Measurements from ENCODE around the gene NEK7. TPM values are rescaled to one million over a fixed set of nuclear protein-coding genes. Genes with fewer than 3 reads are reported as not detected.
"Not testable (repeated sequence)": the region's sequence is repeated elsewhere in the genome, so short reads cannot be mapped to it uniquely, and the experiment has no call there.

The NEK7 gene
- total RNA-seq, 1 donor from 2014 or later = 40.3 TPM

DNA sequence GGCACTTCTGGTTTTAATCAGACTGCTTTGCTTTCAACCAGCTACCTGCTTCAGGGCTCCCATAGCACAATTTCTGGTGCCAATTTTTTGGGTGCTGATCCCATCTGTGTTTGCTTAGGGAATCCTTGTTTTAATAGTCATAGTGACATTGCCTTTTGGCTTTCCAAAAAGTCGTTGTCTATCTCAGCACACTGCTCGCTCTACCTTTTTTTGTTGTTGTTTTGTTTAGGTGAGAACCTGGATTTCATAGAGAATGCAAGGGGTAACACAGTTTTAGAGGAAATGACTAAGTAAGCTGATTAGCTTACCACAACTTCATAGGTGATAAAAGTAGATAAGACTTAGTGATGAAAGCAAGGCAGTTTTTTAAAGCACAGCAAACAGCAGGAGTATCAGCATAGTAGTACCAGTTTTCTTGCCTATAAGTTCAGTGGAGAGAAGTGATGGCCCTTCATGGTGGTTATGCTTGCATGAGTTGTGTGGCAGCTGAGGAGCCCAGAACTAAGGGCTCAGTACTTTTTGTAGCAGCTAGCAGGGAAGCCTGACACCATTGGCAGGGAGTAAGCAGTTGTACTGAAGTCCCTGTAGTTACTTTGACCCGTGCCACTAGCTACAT is 31.3 kb downstream of the NEK7 start:
- TF ChIP-seq, protein P1, sequence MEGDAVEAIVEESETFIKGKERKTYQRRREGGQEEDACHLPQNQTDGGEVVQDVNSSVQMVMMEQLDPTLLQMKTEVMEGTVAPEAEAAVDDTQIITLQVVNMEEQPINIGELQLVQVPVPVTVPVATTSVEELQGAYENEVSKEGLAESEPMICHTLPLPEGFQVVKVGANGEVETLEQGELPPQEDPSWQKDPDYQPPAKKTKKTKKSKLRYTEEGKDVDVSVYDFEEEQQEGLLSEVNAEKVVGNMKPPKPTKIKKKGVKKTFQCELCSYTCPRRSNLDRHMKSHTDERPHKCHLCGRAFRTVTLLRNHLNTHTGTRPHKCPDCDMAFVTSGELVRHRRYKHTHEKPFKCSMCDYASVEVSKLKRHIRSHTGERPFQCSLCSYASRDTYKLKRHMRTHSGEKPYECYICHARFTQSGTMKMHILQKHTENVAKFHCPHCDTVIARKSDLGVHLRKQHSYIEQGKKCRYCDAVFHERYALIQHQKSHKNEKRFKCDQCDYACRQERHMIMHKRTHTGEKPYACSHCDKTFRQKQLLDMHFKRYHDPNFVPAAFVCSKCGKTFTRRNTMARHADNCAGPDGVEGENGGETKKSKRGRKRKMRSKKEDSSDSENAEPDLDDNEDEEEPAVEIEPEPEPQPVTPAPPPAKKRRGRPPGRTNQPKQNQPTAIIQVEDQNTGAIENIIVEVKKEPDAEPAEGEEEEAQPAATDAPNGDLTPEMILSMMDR (IDR thresholded peaks at IDR 0.05; ENCODE audit: insufficient read depth, low read length, severe bottlenecking) = no peak
- no peak for FAIRE-seq
- peak; percentile 48 for DNase-seq (ENCODE audit: low read depth)
- Histone ChIP-seq H3K27me3 (ENCODE audit: control insufficient read depth, insufficient read depth, low read length) (no peaks in the 10 kb centered on the region), H3K36me3 (ENCODE audit: control insufficient read depth, insufficient read depth, low read length) (no peaks in the 10 kb centered on the region), H3K4me3 (ENCODE audit: low read depth, low read length) (no peak overlapping the region)

DNA sequence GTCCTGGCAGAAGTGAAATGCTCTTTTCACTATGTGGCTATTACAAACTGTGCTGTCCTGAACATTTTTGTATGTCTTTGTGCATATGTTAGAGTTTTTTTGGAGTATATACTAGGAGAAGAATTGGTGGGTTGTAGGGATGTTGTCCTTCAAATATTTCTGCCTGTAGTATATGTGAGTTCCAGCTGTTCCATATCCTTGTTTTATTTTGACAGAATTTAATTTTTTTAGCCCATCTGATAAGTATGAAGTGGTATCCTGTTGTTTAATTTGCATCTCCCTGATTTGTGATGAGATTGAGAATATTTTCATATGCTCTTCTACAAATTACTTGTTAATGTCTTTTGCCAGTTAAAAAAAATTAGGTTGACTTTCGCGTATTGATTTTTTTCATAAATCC is 34.3 kb downstream of the NEK7 start:
- DNase-seq (ENCODE audit: low read depth) = no peak
- Histone ChIP-seq H3K27me3 (ENCODE audit: control insufficient read depth, insufficient read depth, low read length) (no peaks in the 10 kb centered on the region), H3K36me3 (ENCODE audit: control insufficient read depth, insufficient read depth, low read length) (no peaks in the 10 kb centered on the region), H3K4me3 (ENCODE audit: low read depth, low read length) (no peak overlapping the region)
- TF ChIP-seq, protein P1 (IDR thresholded peaks at IDR 0.05; ENCODE audit: insufficient read depth, low read length, severe bottlenecking) = no peak
- no peak for FAIRE-seq

DNA sequence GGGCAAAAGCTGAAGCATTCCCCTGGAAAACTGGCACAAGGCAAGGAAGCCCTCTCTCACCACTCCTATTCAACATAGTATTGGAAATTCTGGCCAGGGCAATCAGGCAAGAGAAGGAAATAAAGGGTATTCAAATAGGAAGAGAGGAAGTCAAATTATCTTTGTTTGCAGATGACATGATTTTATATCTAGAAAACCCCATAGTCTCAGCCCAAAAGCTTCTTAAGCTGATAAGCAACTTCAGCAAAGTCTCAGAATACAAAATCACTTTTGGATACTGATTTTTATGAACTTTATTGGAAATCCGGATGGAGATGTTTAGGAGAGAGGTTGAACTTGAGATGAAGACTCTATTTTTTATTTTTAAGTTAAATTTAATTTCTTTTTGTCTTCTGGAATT is 37.1 kb downstream of the NEK7 start:
- FAIRE-seq; H3K36me3 ChIP-seq (ENCODE audit: control insufficient read depth, insufficient read depth, low read length); DNase-seq (ENCODE audit: low read depth); H3K27me3 ChIP-seq (ENCODE audit: control insufficient read depth, insufficient read depth, low read length); H3K4me3 ChIP-seq (ENCODE audit: low read depth, low read length): not testable (repeated sequence)

DNA sequence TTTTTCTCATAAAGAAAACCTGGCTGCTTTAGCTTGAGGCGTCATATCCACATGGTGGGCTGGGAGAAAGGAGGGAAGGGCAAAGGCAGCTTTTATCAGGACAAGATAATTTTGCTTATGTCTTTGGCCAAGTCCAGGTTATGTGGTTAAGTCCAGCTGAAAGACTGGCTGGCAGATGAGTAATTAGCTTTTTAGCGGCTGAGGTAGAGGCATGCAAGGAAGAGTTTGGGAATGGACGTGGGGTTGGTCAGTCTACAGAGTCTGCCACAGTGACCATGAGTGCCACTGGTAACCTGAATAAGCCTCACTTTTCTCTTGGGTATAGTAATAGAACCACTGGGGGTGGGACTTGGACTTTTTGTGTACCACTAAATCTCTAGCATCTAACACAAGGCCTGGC is 39.8 kb downstream of the NEK7 start:
- FAIRE-seq = no peak

DNA sequence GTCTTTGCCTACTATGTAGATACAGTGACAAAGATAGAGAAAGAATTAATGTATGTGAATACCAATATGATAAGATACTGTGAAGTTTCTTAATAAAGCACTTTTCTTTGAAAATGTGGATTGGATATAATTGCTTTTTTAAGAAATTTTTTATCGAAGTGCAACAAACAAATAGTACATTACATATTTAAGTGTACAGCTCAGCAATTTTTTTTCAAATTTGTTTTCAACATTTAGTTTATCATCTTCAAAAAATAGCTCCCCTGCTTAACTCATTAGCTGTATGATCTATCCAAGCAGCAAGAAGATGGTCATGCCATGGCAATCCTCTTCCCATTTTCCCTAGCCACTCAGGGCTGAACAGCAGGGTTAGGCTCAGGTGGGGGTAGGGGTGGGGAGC is 40.5 kb downstream of the NEK7 start:
- Histone ChIP-seq H3K36me3 (ENCODE audit: control insufficient read depth, insufficient read depth, low read length) (no peaks in the 10 kb centered on the region), H3K4me3 (ENCODE audit: low read depth, low read length) (no peak overlapping the region), H3K27me3 (ENCODE audit: control insufficient read depth, insufficient read depth, low read length) (no peaks in the 10 kb centered on the region)
- DNase-seq (ENCODE audit: low read depth) = no peak
- no peak for FAIRE-seq
- TF ChIP-seq, protein P1 (IDR thresholded peaks at IDR 0.05; ENCODE audit: insufficient read depth, low read length, severe bottlenecking) = no peak

More for the DNA sequence above, 39.8 kb downstream of the NEK7 start:
- Histone ChIP-seq H3K27me3 (ENCODE audit: control insufficient read depth, insufficient read depth, low read length) (no peaks in the 10 kb centered on the region), H3K36me3 (ENCODE audit: control insufficient read depth, insufficient read depth, low read length) (no peaks in the 10 kb centered on the region), H3K4me3 (ENCODE audit: low read depth, low read length) (no peak overlapping the region)
- no peak for DNase-seq (ENCODE audit: low read depth)
- TF ChIP-seq, protein P1 (IDR thresholded peaks at IDR 0.05; ENCODE audit: insufficient read depth, low read length, severe bottlenecking) = no peak

DNA sequence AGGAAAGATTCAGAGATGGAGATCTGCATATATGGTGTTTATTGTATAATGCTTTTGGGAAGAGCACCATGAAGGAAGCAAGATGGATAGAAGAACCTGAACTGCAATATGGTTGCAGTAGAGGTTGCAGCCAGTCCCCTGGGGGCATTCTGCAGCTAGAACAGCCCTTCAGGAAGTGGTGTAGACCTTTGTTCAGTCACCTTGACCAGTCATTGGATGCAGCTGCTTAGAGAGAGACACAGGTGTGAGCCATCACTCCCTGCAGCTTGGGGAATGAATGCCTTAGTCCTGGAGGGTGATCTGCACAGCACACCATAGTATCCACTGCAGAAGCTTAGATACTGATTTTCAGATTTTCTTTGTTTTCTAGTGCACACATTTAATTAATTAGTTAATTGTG is 42.3 kb downstream of the NEK7 start:
- Histone ChIP-seq H3K36me3 (ENCODE audit: control insufficient read depth, insufficient read depth, low read length) (no peaks in the 10 kb centered on the region), H3K27me3 (ENCODE audit: control insufficient read depth, insufficient read depth, low read length) (no peaks in the 10 kb centered on the region), H3K4me3 (ENCODE audit: low read depth, low read length) (no peak overlapping the region)
- no peak for FAIRE-seq
- DNase-seq (ENCODE audit: low read depth) = no peak
- TF ChIP-seq, protein P1 (IDR thresholded peaks at IDR 0.05; ENCODE audit: insufficient read depth, low read length, severe bottlenecking) = no peak
